Measurements from ENCODE around the gene RELB.
"Not testable (repeated sequence)": the region's sequence is repeated elsewhere in the genome, so short reads cannot be mapped to it uniquely, and the experiment has no call there.

DNA sequence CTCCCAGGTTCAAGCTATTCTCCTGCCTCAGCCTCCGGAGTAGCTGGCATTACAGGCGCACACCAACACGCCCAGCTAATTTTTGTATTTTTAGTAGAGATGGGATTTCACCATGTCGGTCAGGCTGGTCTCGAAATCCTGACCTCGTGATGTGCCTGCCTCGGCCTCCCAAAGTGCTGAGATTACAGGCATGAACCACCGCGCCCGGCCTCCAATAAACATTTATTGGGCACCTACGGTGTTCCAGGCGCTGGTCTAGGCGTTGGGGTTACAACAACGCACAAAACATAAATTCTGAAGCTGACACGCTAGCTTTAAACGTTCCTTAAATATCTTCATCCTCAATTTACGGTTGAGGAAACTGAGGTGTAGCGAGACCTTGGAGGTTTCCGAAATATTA lies 599 bp upstream of the RELB start:
- TF ChIP-seq POLR2A, POLR2AphosphoS5 (IDR thresholded peaks at IDR 0.05; ENCODE audit: low read depth, low read length): not testable (repeated sequence)

Measured in GM12892 (cell line).